OCI-LY1 (cell line): ENCODE measurements around the gene IQCM.

Experiments used
- H2AFZ ChIP-seq: fragments of 200-600 bp; sonication (generic), shearing (Covaris generic); 2 replicates; pipeline ENCODE4 v1.6.0; 2014; ENCODE audit warnings: antibody characterized with exemption, mild to moderate bottlenecking, low read length
- H3F3A ChIP-seq: fragments of 200-600 bp; sonication (generic), shearing (Covaris generic); 2 replicates; pipeline ENCODE4 v1.6.0; 2014; ENCODE audit warnings: mild to moderate bottlenecking, antibody characterized with exemption, low read length, moderate library complexity; ENCODE audit not compliant: insufficient read depth
- H3K27ac ChIP-seq: fragments of 200-600 bp; sonication (generic); 2 replicates; pipeline ENCODE4 v1.5.1; 2014; ENCODE audit warnings: low read length, mixed run types, mild to moderate bottlenecking, low read depth; ENCODE audit not compliant: poor library complexity, severe bottlenecking
- H3K27me3 ChIP-seq: fragments of 200-600 bp; sonication (generic); 2 replicates; pipeline ENCODE4 v1.6.0; 2014; ENCODE audit warnings: antibody characterized with exemption, mild to moderate bottlenecking, low read length, moderate library complexity; ENCODE audit not compliant: insufficient read depth
- H3K36me3 ChIP-seq: fragments of 200-600 bp; sonication (generic); 2 replicates; pipeline ENCODE4 v1.6.1; 2014; ENCODE audit warnings: mild to moderate bottlenecking, antibody characterized with exemption, low read length, moderate library complexity, mixed read lengths; ENCODE audit not compliant: insufficient read depth
- H3K4me1 ChIP-seq: fragments of 200-600 bp; sonication (generic); 2 replicates; pipeline ENCODE4 v1.5.1; 2014; ENCODE audit warnings: mild to moderate bottlenecking, low read length, moderate library complexity; ENCODE audit not compliant: insufficient read depth, severe bottlenecking
- H3K4me2 ChIP-seq: fragments of 200-600 bp; sonication (generic), shearing (Covaris generic); 2 replicates; pipeline ENCODE4 v1.6.1; 2014; ENCODE audit warnings: low read length
- H3K4me3 ChIP-seq: fragments of 200-600 bp; sonication (generic); 2 replicates; pipeline ENCODE4 v1.5.1; 2014; ENCODE audit warnings: low read length, low read depth, mild to moderate bottlenecking, mixed read lengths; ENCODE audit not compliant: poor library complexity, severe bottlenecking
- H3K79me2 ChIP-seq: fragments of 200-600 bp; shearing (Covaris generic); 2 replicates; pipeline ENCODE4 v1.6.1; 2016; ENCODE audit warnings: mixed run types, low read length, mixed read lengths; ENCODE audit not compliant: insufficient read depth
- H3K9ac ChIP-seq: fragments of 200-600 bp; sonication (generic), shearing (Covaris generic); 2 replicates; pipeline ENCODE4 v1.6.1; 2014; ENCODE audit warnings: mild to moderate bottlenecking, low read length, mixed read lengths
- H3K9me2 ChIP-seq: fragments of 200-600 bp; sonication (generic), shearing (Covaris generic); 2 replicates; pipeline ENCODE4 v1.6.1; 2014; ENCODE audit warnings: low read depth, mild to moderate bottlenecking, low read length, mixed read lengths
- H3K9me3 ChIP-seq: fragments of 200-600 bp; shearing (Covaris generic); 2 replicates; pipeline ENCODE4 v1.6.1; 2014; ENCODE audit warnings: low read length, mixed read lengths
- H4K20me1 ChIP-seq: fragments of 200-600 bp; sonication (generic), shearing (Covaris generic); 2 replicates; pipeline ENCODE4 v1.6.0; 2016; ENCODE audit warnings: mild to moderate bottlenecking, low read length; ENCODE audit not compliant: insufficient read depth
- EZH2 ChIP-seq: fragments of 200-600 bp; sonication (generic), shearing (Covaris generic); IDR thresholded peaks from 2 replicates; pipeline ENCODE4 v1.8.0; 2017; ENCODE audit warnings: borderline replicate concordance, mixed run types, mild to moderate bottlenecking, antibody characterized with exemption, low read length, moderate library complexity, mixed read lengths
- TF ChIP-seq, protein P1 (sequence below): fragments of 200-600 bp; sonication (generic), shearing (Covaris generic); IDR thresholded peaks from 2 replicates; pipeline ENCODE4 v1.5.1; 2017; ENCODE audit warnings: mild to moderate bottlenecking, antibody characterized with exemption, low read length, moderate library complexity, mixed read lengths

IQCM gene

DNA sequence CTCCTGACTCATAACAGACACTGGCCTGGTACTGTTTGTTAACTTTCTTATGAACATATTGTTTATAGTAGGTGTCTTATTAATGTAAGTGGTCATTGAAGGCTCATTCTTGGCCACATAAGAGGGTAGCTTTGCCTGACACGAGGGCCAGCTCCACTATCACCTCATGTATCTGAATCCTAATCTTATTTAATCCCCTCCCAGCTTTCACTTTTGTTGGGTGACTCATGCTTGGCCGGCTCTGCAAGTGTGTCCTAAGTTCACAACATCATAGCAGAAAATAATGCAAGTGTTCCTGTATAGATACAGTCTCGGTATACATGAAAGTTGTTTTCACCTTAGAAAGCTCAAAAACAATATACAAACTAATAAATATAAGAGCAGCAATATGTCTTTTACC is 283.8 kb downstream of the IQCM start:
- no peaks in the 10 kb centered on the region for H3F3A ChIP-seq
- H3K36me3 ChIP-seq: no peaks in the 10 kb centered on the region
- H3K27me3 ChIP-seq: no peaks in the 10 kb centered on the region
- H2AFZ ChIP-seq: no peak overlapping the region
- H3K4me2 ChIP-seq: no peak overlapping the region
- TF ChIP-seq EZH2: no peak
- TF ChIP-seq, protein P1, sequence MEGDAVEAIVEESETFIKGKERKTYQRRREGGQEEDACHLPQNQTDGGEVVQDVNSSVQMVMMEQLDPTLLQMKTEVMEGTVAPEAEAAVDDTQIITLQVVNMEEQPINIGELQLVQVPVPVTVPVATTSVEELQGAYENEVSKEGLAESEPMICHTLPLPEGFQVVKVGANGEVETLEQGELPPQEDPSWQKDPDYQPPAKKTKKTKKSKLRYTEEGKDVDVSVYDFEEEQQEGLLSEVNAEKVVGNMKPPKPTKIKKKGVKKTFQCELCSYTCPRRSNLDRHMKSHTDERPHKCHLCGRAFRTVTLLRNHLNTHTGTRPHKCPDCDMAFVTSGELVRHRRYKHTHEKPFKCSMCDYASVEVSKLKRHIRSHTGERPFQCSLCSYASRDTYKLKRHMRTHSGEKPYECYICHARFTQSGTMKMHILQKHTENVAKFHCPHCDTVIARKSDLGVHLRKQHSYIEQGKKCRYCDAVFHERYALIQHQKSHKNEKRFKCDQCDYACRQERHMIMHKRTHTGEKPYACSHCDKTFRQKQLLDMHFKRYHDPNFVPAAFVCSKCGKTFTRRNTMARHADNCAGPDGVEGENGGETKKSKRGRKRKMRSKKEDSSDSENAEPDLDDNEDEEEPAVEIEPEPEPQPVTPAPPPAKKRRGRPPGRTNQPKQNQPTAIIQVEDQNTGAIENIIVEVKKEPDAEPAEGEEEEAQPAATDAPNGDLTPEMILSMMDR: no peak
- no peaks in the 10 kb centered on the region for H3K79me2 ChIP-seq
- H3K27ac ChIP-seq: no peak overlapping the region
- H4K20me1 ChIP-seq: no peaks in the 10 kb centered on the region
- H3K4me1 ChIP-seq: no peaks in the 10 kb centered on the region
- H3K9me3 ChIP-seq: no peaks in the 10 kb centered on the region
- H3K4me3 ChIP-seq: no peak overlapping the region
- H3K9me2 ChIP-seq: no peaks in the 10 kb centered on the region
- no peak overlapping the region for H3K9ac ChIP-seq

DNA sequence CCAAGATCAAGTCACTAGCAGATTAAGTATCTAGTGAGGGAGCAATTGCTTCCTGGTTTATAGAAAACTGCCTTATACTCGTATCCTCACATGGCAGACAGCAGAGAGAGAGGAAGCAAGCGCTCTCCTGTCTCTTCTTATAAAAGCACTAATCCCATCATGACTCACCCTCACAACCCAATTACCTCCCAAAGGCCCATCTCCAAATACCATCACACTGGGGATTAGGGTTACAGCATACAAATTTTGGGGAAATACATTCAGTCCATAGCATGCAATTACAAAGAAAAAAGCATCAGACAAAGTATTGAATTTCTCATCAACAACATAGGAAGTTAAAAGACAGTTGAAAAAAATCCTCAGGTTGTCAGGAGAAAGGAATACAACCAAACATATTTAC is 292.6 kb downstream of the IQCM start:
- no peaks in the 10 kb centered on the region for H3K9me3 ChIP-seq
- H3K4me3 ChIP-seq: no peak overlapping the region
- H3F3A ChIP-seq: no peaks in the 10 kb centered on the region
- no peaks in the 10 kb centered on the region for H3K27me3 ChIP-seq
- H3K27ac ChIP-seq: no peak overlapping the region
- no peaks in the 10 kb centered on the region for H3K4me1 ChIP-seq
- H3K9ac ChIP-seq: no peak overlapping the region
- H2AFZ ChIP-seq: no peak overlapping the region
- H3K79me2 ChIP-seq: no peaks in the 10 kb centered on the region
- no peak overlapping the region for H3K4me2 ChIP-seq
- H3K9me2 ChIP-seq: no peaks in the 10 kb centered on the region
- TF ChIP-seq EZH2: no peak
- TF ChIP-seq, protein P1: no peak
- no peaks in the 10 kb centered on the region for H4K20me1 ChIP-seq
- no peaks in the 10 kb centered on the region for H3K36me3 ChIP-seq

DNA sequence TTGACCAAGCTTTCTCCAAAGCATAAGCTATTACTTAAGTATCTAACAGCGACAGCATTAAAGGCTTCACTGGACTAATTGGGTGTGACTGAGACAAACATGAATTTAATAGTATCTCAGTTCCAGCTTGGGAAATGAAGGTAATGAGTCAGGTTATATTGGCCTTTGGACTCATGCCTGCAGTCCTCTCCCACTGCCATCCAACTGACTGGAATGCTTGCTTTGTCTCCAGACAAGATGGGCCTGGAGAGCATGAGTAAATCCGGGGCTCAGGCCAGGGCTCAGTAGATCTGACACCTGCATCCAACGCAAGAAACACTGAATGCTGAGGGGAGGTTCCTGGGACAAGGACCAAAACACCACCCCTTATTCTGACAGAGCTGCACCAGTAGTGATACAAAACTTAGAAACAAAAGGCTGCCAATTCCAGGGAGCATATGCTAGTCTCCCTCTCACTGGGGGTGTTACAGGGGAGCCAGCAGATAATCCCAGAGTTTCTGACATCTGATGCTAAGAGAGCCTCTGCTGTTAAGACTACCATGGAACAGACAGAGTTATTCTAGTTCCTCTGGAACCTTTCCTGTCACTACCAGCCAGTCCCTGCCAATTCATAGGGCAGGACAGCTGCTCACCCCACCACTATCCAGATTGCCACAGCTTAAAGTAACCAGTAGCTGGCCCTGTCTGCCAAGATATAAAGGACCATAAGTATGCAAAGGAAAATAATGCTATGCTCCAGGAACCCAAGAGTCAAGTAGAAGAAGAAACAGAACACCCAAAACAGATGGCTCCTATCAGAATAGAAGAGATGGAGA is 293.8 kb downstream of the IQCM start:
- no peak overlapping the region for H2AFZ ChIP-seq
- no peak overlapping the region for H3K4me2 ChIP-seq
- TF ChIP-seq, protein P1: no peak
- TF ChIP-seq EZH2: no peak
- no peaks in the 10 kb centered on the region for H3K9me2 ChIP-seq
- H3K36me3 ChIP-seq: no peaks in the 10 kb centered on the region
- H3K4me1 ChIP-seq: no peaks in the 10 kb centered on the region
- no peaks in the 10 kb centered on the region for H3F3A ChIP-seq
- no peaks in the 10 kb centered on the region for H4K20me1 ChIP-seq
- H3K9me3 ChIP-seq: no peaks in the 10 kb centered on the region
- no peaks in the 10 kb centered on the region for H3K27me3 ChIP-seq
- H3K79me2 ChIP-seq: no peaks in the 10 kb centered on the region
- no peak overlapping the region for H3K9ac ChIP-seq
- H3K27ac ChIP-seq: no peak overlapping the region
- no peak overlapping the region for H3K4me3 ChIP-seq
